WTC11 (cell line): ENCODE data around the gene ROBO2. TPM values are rescaled to one million over a fixed set of nuclear protein-coding genes. Genes with fewer than 3 reads are reported as not detected.

Experiments used
- ATAC-seq: fragments of 200-7000 bp; cut with Tn5 transposase; 2 replicates; pipeline ENCODE4 v1.10.0; 2021; ENCODE audit warnings: mild to moderate bottlenecking, moderate library complexity
- CTCF ChIA-PET: fragments of 300-600 bp; sonication (Branson Sonifier 250); formaldehyde crosslinking; loops from one replicate; lab custom pipeline; 2021; ENCODE audit warnings: antibody characterized with exemption; lab: Charles Lee
- POLR2A ChIA-PET: fragments of 350-600 bp; sonication (Branson Sonifier 250); formaldehyde crosslinking; loops from one replicate; lab custom pipeline; 2021; ENCODE audit warnings: antibody characterized with exemption; lab: Charles Lee
- DNase-seq: peaks from one replicate; pipeline ENCODE4 v3.0.0; 2021; ENCODE audit warnings: low spot score
- H3K27ac Mint-ChIP-seq: 2 replicates; pipeline ENCODE4 v1.8.0; 2021; ENCODE audit warnings: mixed read lengths
- H3K27me3 Mint-ChIP-seq: 2 replicates; pipeline ENCODE4 v1.8.0; 2021; ENCODE audit warnings: low read depth, mild to moderate bottlenecking, moderate library complexity, mixed read lengths
- H3K36me3 Mint-ChIP-seq: 2 replicates; pipeline ENCODE4 v1.8.0; 2021; ENCODE audit warnings: mixed read lengths
- H3K4me1 Mint-ChIP-seq: 2 replicates; pipeline ENCODE4 v1.8.0; 2022; ENCODE audit warnings: mixed read lengths
- H3K4me3 Mint-ChIP-seq: 2 replicates; pipeline ENCODE4 v1.8.0; 2021; ENCODE audit warnings: mild to moderate bottlenecking, moderate library complexity, mixed read lengths
- H3K9me3 Mint-ChIP-seq: 2 replicates; pipeline ENCODE4 v1.8.0; 2021; ENCODE audit warnings: mixed read lengths
- ATF6 ChIP-seq: sonication (generic); formaldehyde crosslinking; IDR thresholded peaks from 2 replicates; pipeline ENCODE4 v1.8.1; 2023; ENCODE audit warnings: mild to moderate bottlenecking, missing genetic modification reagents
- CREB1 ChIP-seq: sonication (generic); formaldehyde crosslinking; IDR thresholded peaks from 2 replicates; pipeline ENCODE4 v1.8.0; 2023; ENCODE audit warnings: mild to moderate bottlenecking, missing genetic modification reagents
- EMX1 ChIP-seq: fragments of 250-450 bp; sonication (Bioruptor Pico); IDR thresholded peaks from 2 replicates; pipeline ENCODE4 v1.8.0; 2021; ENCODE audit warnings: mild to moderate bottlenecking
- GRHL2 ChIP-seq: fragments of 250-450 bp; sonication (Bioruptor Pico); IDR thresholded peaks from 2 replicates; pipeline ENCODE4 v1.8.0; 2022; ENCODE audit warnings: mild to moderate bottlenecking, moderate library complexity; ENCODE audit not compliant: insufficient replicate concordance, severe bottlenecking
- HMGA2 ChIP-seq: fragments of 250-450 bp; sonication (Bioruptor Pico); IDR thresholded peaks from 2 replicates; pipeline ENCODE4 v1.4.0; 2021; ENCODE audit warnings: mild to moderate bottlenecking, moderate library complexity
- JAZF1 ChIP-seq: fragments of 250-450 bp; sonication (Bioruptor Pico); IDR thresholded peaks from 2 replicates; pipeline ENCODE4 v1.9.0; 2021; ENCODE audit warnings: moderate library complexity, mild to moderate bottlenecking, inconsistent platforms
- KAT7 ChIP-seq: sonication (generic); formaldehyde crosslinking; IDR thresholded peaks from 2 replicates; pipeline ENCODE4 v1.8.1; 2023; ENCODE audit warnings: missing genetic modification reagents, mild to moderate bottlenecking, borderline replicate concordance
- MXD4 ChIP-seq: fragments of 250-450 bp; sonication (Bioruptor Pico); IDR thresholded peaks from 2 replicates; pipeline ENCODE4 v1.8.0; 2021; ENCODE audit warnings: mild to moderate bottlenecking, moderate library complexity, borderline replicate concordance
- MYBL2 ChIP-seq: sonication (generic); formaldehyde crosslinking; IDR thresholded peaks from 2 replicates; pipeline ENCODE4 v1.8.1; 2023; ENCODE audit warnings: mild to moderate bottlenecking, moderate library complexity, missing genetic modification reagents
- NFE2L1 ChIP-seq: sonication (generic); formaldehyde crosslinking; IDR thresholded peaks from 2 replicates; pipeline ENCODE4 v1.8.1; 2023; ENCODE audit warnings: missing genetic modification reagents
- NFYB ChIP-seq: sonication (generic); formaldehyde crosslinking; conservative IDR thresholded peaks from 2 replicates; pipeline ENCODE4 v1.8.0; 2022; ENCODE audit warnings: low read depth, missing genetic modification reagents
- NR1H2 ChIP-seq: sonication (generic); formaldehyde crosslinking; IDR thresholded peaks from 2 replicates; pipeline ENCODE4 v1.9.0; 2021; ENCODE audit warnings: mild to moderate bottlenecking, moderate library complexity, missing genetic modification reagents
- NR2C2 ChIP-seq: sonication (generic); formaldehyde crosslinking; IDR thresholded peaks from 2 replicates; pipeline ENCODE4 v1.8.0; 2022; ENCODE audit warnings: mild to moderate bottlenecking, missing genetic modification reagents
- SMAD3 ChIP-seq: sonication (generic); formaldehyde crosslinking; IDR thresholded peaks from 2 replicates; pipeline ENCODE4 v1.8.0; 2022; ENCODE audit warnings: missing genetic modification reagents, mild to moderate bottlenecking, borderline replicate concordance
- ZBTB21 ChIP-seq: sonication (generic); formaldehyde crosslinking; IDR thresholded peaks from 2 replicates; pipeline ENCODE4 v1.8.1; 2023; ENCODE audit warnings: mild to moderate bottlenecking, missing genetic modification reagents, borderline replicate concordance
- ZNF232 ChIP-seq: sonication (generic); formaldehyde crosslinking; IDR thresholded peaks from 2 replicates; pipeline ENCODE4 v1.8.0; 2022; ENCODE audit warnings: mild to moderate bottlenecking, missing genetic modification reagents
- ZNF512 ChIP-seq: sonication (generic); formaldehyde crosslinking; IDR thresholded peaks from 2 replicates; pipeline ENCODE4 v1.8.1; 2022; ENCODE audit warnings: missing genetic modification reagents, borderline replicate concordance
- total RNA-seq: library from RNA; stranded (reverse); gene quantifications from 3 replicates; pipeline ENCODE4 v1.2.3, GENCODE V29; 2021
- TF ChIP-seq, protein P1 (sequence below): sonication (generic); formaldehyde crosslinking; IDR thresholded peaks from 2 replicates; pipeline ENCODE4 v1.8.1; 2023; ENCODE audit warnings: mild to moderate bottlenecking, missing genetic modification reagents
- TF ChIP-seq, protein P2 (sequence below): fragments of 250-450 bp; sonication (Bioruptor Pico); IDR thresholded peaks from 2 replicates; pipeline ENCODE4 v1.9.0; 2021; ENCODE audit warnings: moderate library complexity, mild to moderate bottlenecking, inconsistent platforms, borderline replicate concordance
- TF ChIP-seq, protein P3 (sequence below): sonication (generic); formaldehyde crosslinking; IDR thresholded peaks from 2 replicates; pipeline ENCODE4 v1.8.1; 2023; ENCODE audit warnings: mild to moderate bottlenecking, missing genetic modification reagents, moderate library complexity
- TF ChIP-seq, protein P4 (sequence below): sonication (generic); formaldehyde crosslinking; IDR thresholded peaks from 2 replicates; pipeline ENCODE4 v1.8.1; 2023; ENCODE audit warnings: mild to moderate bottlenecking, missing genetic modification reagents, moderate library complexity
- TF ChIP-seq, protein P5 (sequence below): sonication (generic); formaldehyde crosslinking; IDR thresholded peaks from 2 replicates; pipeline ENCODE4 v1.8.0; 2023; ENCODE audit warnings: missing genetic modification reagents, mild to moderate bottlenecking, borderline replicate concordance

Gene ROBO2
- total RNA-seq, 1 experiment from 2014 or later = 11.7 TPM

GRCh38 chr3:77526573-77527113 is 486.7 kb downstream of the ROBO2 start (continued):
- TF ChIP-seq, protein P1, sequence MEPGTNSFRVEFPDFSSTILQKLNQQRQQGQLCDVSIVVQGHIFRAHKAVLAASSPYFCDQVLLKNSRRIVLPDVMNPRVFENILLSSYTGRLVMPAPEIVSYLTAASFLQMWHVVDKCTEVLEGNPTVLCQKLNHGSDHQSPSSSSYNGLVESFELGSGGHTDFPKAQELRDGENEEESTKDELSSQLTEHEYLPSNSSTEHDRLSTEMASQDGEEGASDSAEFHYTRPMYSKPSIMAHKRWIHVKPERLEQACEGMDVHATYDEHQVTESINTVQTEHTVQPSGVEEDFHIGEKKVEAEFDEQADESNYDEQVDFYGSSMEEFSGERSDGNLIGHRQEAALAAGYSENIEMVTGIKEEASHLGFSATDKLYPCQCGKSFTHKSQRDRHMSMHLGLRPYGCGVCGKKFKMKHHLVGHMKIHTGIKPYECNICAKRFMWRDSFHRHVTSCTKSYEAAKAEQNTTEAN = no peak
- TF ChIP-seq NR1H2 (CRISPR knock-in tag) (no peak), GRHL2 (CRISPR knock-in tag) (no peak), ATF6 (no peak), EMX1 (CRISPR knock-in tag) (no peak), JAZF1 (CRISPR knock-in tag) (no peak), HMGA2 (CRISPR knock-in tag) (no peak)
- TF ChIP-seq, protein P2, sequence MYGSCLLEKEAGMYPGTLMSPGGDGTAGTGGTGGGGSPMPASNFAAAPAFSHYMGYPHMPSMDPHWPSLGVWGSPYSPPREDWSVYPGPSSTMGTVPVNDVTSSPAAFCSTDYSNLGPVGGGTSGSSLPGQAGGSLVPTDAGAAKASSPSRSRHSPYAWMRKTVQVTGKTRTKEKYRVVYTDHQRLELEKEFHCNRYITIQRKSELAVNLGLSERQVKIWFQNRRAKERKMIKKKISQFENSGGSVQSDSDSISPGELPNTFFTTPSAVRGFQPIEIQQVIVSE (CRISPR knock-in tag) = no peak
- TF ChIP-seq, protein P3, sequence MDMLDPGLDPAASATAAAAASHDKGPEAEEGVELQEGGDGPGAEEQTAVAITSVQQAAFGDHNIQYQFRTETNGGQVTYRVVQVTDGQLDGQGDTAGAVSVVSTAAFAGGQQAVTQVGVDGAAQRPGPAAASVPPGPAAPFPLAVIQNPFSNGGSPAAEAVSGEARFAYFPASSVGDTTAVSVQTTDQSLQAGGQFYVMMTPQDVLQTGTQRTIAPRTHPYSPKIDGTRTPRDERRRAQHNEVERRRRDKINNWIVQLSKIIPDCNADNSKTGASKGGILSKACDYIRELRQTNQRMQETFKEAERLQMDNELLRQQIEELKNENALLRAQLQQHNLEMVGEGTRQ = no peak

GRCh38 chr3:77529522-77529921 is 489.6 kb downstream of the ROBO2 start:
- CTCF ChIA-PET = no interaction called here

More at GRCh38 chr3:77529522-77529921, 489.6 kb downstream of the ROBO2 start:
- POLR2A ChIA-PET = no interaction called here
- DNase-seq (no peak), ATAC-seq (no peak)
- Mint-ChIP-seq H3K4me3 (no peak overlapping the region), H3K27ac (no peak overlapping the region), H3K4me1 (peaks cover 20% of the 10 kb centered on the region), H3K27me3 (peaks cover 11% of the 10 kb centered on the region), H3K9me3 (peaks cover 12% of the 10 kb centered on the region), H3K36me3 (peaks cover 5% of the 10 kb centered on the region; the same call in 1 of the 2 replicates)
- TF ChIP-seq CREB1 (CRISPR knock-in tag) (no peak), SMAD3 (CRISPR knock-in tag) (no peak), ZNF232 (no peak), MYBL2 (no peak), KAT7 (CRISPR knock-in tag) (no peak), NFE2L1 (CRISPR knock-in tag) (no peak), ZNF512 (CRISPR knock-in tag) (no peak), NR2C2 (no peak), NFYB (CRISPR knock-in tag) (no peak), MXD4 (CRISPR knock-in tag) (no peak), ZBTB21 (CRISPR knock-in tag) (no peak)
- TF ChIP-seq, protein P4, sequence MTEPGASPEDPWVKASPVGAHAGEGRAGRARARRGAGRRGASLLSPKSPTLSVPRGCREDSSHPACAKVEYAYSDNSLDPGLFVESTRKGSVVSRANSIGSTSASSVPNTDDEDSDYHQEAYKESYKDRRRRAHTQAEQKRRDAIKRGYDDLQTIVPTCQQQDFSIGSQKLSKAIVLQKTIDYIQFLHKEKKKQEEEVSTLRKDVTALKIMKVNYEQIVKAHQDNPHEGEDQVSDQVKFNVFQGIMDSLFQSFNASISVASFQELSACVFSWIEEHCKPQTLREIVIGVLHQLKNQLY (CRISPR knock-in tag) = no peak
- TF ChIP-seq, protein P5, sequence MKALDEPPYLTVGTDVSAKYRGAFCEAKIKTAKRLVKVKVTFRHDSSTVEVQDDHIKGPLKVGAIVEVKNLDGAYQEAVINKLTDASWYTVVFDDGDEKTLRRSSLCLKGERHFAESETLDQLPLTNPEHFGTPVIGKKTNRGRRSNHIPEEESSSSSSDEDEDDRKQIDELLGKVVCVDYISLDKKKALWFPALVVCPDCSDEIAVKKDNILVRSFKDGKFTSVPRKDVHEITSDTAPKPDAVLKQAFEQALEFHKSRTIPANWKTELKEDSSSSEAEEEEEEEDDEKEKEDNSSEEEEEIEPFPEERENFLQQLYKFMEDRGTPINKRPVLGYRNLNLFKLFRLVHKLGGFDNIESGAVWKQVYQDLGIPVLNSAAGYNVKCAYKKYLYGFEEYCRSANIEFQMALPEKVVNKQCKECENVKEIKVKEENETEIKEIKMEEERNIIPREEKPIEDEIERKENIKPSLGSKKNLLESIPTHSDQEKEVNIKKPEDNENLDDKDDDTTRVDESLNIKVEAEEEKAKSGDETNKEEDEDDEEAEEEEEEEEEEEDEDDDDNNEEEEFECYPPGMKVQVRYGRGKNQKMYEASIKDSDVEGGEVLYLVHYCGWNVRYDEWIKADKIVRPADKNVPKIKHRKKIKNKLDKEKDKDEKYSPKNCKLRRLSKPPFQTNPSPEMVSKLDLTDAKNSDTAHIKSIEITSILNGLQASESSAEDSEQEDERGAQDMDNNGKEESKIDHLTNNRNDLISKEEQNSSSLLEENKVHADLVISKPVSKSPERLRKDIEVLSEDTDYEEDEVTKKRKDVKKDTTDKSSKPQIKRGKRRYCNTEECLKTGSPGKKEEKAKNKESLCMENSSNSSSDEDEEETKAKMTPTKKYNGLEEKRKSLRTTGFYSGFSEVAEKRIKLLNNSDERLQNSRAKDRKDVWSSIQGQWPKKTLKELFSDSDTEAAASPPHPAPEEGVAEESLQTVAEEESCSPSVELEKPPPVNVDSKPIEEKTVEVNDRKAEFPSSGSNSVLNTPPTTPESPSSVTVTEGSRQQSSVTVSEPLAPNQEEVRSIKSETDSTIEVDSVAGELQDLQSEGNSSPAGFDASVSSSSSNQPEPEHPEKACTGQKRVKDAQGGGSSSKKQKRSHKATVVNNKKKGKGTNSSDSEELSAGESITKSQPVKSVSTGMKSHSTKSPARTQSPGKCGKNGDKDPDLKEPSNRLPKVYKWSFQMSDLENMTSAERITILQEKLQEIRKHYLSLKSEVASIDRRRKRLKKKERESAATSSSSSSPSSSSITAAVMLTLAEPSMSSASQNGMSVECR (CRISPR knock-in tag) = no peak
- TF ChIP-seq, protein P3 = no peak
